GM10266 (cell line): ENCODE measurements around the gene MAPRE3.

Experiments used
- DNase-seq: peaks from one replicate; pipeline ENCODE4 v3.0.0; 2012; ENCODE audit errors: extremely low spot score
- TF ChIP-seq, protein P1 (sequence below): IDR thresholded peaks from 2 replicates; pipeline ENCODE4 v1.5.1; 2012; ENCODE audit warnings: mild to moderate bottlenecking, low read depth; ENCODE audit not compliant: control insufficient read depth, insufficient read depth; ENCODE audit errors: missing control alignments

Gene MAPRE3

GRCh38 chr2:27023740-27024139 is 53.3 kb downstream of the MAPRE3 start:
- TF ChIP-seq, protein P1, sequence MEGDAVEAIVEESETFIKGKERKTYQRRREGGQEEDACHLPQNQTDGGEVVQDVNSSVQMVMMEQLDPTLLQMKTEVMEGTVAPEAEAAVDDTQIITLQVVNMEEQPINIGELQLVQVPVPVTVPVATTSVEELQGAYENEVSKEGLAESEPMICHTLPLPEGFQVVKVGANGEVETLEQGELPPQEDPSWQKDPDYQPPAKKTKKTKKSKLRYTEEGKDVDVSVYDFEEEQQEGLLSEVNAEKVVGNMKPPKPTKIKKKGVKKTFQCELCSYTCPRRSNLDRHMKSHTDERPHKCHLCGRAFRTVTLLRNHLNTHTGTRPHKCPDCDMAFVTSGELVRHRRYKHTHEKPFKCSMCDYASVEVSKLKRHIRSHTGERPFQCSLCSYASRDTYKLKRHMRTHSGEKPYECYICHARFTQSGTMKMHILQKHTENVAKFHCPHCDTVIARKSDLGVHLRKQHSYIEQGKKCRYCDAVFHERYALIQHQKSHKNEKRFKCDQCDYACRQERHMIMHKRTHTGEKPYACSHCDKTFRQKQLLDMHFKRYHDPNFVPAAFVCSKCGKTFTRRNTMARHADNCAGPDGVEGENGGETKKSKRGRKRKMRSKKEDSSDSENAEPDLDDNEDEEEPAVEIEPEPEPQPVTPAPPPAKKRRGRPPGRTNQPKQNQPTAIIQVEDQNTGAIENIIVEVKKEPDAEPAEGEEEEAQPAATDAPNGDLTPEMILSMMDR = no peak

GRCh38 chr2:27024188-27024587 is 53.8 kb downstream of the MAPRE3 start:
- no peak for DNase-seq
- TF ChIP-seq, protein P1 = no peak

More at GRCh38 chr2:27023740-27024139, 53.3 kb downstream of the MAPRE3 start:
- no peak for DNase-seq

DNA sequence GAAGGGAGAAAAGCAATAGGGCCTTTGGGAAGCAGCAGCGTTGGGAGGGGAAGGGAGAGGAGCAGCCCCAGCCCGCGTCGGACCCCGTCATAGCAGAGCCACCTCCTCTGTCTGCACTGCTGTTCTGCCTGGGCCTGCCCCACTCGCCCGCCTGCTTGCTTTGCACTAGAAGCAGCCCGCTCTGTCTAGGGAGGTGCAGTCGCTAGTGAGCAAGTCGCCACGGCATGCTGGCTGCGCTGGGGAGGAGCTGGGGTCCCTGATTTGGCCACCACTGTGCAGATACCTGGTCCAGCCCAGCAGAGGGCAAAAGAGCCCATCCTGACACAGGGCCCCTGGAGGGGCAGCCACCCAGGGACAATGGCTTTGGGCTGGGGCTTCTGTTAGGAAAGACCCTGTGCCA is 54.4 kb downstream of the MAPRE3 start:
- TF ChIP-seq, protein P1 = no peak
- DNase-seq = no peak

GRCh38 chr2:27025281-27025800 is 54.9 kb downstream of the MAPRE3 start:
- TF ChIP-seq, protein P1 = no peak
- DNase-seq = no peak

DNA sequence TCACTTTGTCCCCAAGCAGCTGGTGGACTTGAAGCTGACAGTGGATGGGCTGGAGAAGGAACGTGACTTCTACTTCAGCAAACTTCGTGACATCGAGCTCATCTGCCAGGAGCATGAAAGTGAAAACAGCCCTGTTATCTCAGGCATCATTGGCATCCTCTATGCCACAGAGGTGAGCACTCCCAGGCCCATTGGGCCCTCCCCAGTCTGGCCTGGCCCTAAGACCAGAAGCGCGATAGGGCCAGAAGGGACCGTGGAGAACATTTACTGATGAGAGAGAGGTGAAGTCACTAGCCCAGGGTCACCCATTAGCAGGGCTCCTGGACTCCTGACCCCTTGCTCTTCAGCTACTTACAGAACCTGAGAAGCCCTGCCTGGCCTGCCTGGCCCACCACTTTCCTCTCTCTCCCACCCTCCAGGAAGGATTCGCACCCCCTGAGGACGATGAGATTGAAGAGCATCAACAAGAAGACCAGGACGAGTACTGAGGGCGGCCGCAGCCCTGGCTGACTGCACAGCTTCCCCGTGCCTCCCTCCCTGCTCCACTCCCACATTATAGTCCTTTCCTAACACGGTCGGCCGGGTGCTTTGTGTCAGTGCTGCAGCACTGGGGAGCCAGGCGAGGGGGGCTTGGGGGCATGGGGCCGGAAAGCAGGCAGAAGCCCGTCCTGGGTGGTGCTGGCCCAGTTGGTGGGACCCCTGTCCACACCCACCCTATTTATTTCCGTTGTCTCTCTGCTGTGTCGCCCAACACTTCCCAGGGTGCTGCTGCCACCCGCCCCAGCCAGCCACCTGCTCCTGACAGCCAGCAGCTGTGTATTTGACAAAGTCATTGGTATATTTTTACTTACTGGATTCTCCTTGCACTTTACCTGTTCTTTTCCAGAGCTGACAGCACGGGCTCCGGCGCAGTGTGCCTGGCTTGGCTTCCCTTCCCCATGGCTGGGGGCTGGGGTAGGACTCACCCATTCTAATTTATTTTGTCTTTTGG is 55.7 kb downstream of the MAPRE3 start:
- DNase-seq = no peak
- TF ChIP-seq, protein P1 = no peak

GRCh38 chr2:27027211-27027651 is 56.8 kb downstream of the MAPRE3 start:
- TF ChIP-seq, protein P1 = no peak
- DNase-seq = no peak

GRCh38 chr2:27029051-27029450 is 58.6 kb downstream of the MAPRE3 start:
- TF ChIP-seq, protein P1 = no peak
- no peak for DNase-seq
